GM13976 (cell line): ENCODE results near the gene ITGB8.

Source experiments
- DNase-seq: peaks from one replicate; pipeline ENCODE4 v3.0.0; 2012; ENCODE audit warnings: low spot score
- CTCF ChIP-seq: IDR thresholded peaks from 2 replicates; pipeline ENCODE4 v1.5.1; 2012; ENCODE audit warnings: borderline replicate concordance, mild to moderate bottlenecking; ENCODE audit not compliant: insufficient read depth; ENCODE audit errors: extremely low read depth, missing control alignments, control extremely low read depth
- in situ Hi-C: fragments of 300-500 bp; cut with MboI; formaldehyde crosslinking; loops from one replicate; pipeline ENCODE4 v1.12.0; 2022; ENCODE audit warnings: low sequenced_read_pairs, mixed read lengths, inconsistent platforms; ENCODE audit not compliant: unreplicated experiment

The ITGB8 gene

GRCh38 chr7:20320322-20320721 lies 10.4 kb upstream of the ITGB8 start:
- TF ChIP-seq CTCF, result no peak
- in situ Hi-C loops, result loop anchor here (25.0 kb wide), 1 partner anchor 267 kb away; no protein-coding TSS in a partner anchor
- DNase-seq, result no peak

GRCh38 chr7:20320786-20321185 lies 9.9 kb upstream of the ITGB8 start:
- TF ChIP-seq CTCF, result no peak
- in situ Hi-C loops, result loop anchor here (25.0 kb wide), 1 partner anchor 267 kb away; no protein-coding TSS in a partner anchor
- no peak for DNase-seq

GRCh38 chr7:20323595-20323994 lies 7.1 kb upstream of the ITGB8 start:
- in situ Hi-C loops, result loop anchor here (25.0 kb wide), 1 partner anchor 264 kb away; no protein-coding TSS in a partner anchor
- no peak for DNase-seq
- no peak for TF ChIP-seq CTCF

- no peak for DNase-seq
- TF ChIP-seq CTCF, result no peak
- in situ Hi-C loops, result no loop called here
Observed at GRCh38 chr7:20326342-20326741, 4.4 kb upstream of the ITGB8 start.

- TF ChIP-seq CTCF, result no peak
- DNase-seq, result no peak
- in situ Hi-C loops, result no loop called here
Observed at GRCh38 chr7:20327055-20327454, 3.6 kb upstream of the ITGB8 start.

GRCh38 chr7:20328027-20328426 lies 2.7 kb upstream of the ITGB8 start:
- DNase-seq, result no peak
- in situ Hi-C loops, result no loop called here
- TF ChIP-seq CTCF, result no peak

- in situ Hi-C loops, result no loop called here
Observed at GRCh38 chr7:20328692-20329091, 2.0 kb upstream of the ITGB8 start.

More at GRCh38 chr7:20328692-20329091, 2.0 kb upstream of the ITGB8 start:
- no peak for TF ChIP-seq CTCF
- DNase-seq, result no peak
